GM06990 (cell line): Measurements from ENCODE around the gene KLF4.

Experiments
- DNase-seq: peaks from one replicate; pipeline ENCODE4 v3.0.0-alpha.2; 2011; ENCODE audit not compliant: insufficient read length; ENCODE audit errors: extremely low read depth
- H3K27me3 ChIP-seq: replicated peaks from 2 replicates; pipeline ENCODE4 v1.6.0; 2011; ENCODE audit warnings: low read length; ENCODE audit not compliant: control insufficient read depth, insufficient read depth
- H3K36me3 ChIP-seq: 2 replicates; pipeline ENCODE4 v1.5.1; 2011; ENCODE audit warnings: low read length; ENCODE audit not compliant: control insufficient read depth, insufficient read depth
- H3K4me3 ChIP-seq: replicated peaks from 2 replicates; pipeline ENCODE4 v1.5.1; 2011; ENCODE audit warnings: low read depth, mild to moderate bottlenecking, control low read depth, low read length
- TF ChIP-seq, protein P1 (sequence below): IDR thresholded peaks from 2 replicates; pipeline ENCODE4 v1.5.1; 2011; ENCODE audit warnings: low read length, control low read depth, mild to moderate bottlenecking, inconsistent platforms; ENCODE audit not compliant: insufficient read depth, poor library complexity, severe bottlenecking

The KLF4 gene

GRCh38 chr9:107464516-107464915 lies 25.1 kb downstream of the KLF4 start:
- TF ChIP-seq, protein P1, sequence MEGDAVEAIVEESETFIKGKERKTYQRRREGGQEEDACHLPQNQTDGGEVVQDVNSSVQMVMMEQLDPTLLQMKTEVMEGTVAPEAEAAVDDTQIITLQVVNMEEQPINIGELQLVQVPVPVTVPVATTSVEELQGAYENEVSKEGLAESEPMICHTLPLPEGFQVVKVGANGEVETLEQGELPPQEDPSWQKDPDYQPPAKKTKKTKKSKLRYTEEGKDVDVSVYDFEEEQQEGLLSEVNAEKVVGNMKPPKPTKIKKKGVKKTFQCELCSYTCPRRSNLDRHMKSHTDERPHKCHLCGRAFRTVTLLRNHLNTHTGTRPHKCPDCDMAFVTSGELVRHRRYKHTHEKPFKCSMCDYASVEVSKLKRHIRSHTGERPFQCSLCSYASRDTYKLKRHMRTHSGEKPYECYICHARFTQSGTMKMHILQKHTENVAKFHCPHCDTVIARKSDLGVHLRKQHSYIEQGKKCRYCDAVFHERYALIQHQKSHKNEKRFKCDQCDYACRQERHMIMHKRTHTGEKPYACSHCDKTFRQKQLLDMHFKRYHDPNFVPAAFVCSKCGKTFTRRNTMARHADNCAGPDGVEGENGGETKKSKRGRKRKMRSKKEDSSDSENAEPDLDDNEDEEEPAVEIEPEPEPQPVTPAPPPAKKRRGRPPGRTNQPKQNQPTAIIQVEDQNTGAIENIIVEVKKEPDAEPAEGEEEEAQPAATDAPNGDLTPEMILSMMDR: no peak
- no peak for DNase-seq
- H3K4me3 ChIP-seq: no peak overlapping the region
- H3K27me3 ChIP-seq: peaks cover 5% of the 10 kb centered on the region
- H3K36me3 ChIP-seq: no peaks in the 10 kb centered on the region

GRCh38 chr9:107462691-107463090 lies 26.9 kb downstream of the KLF4 start:
- no peak overlapping the region for H3K4me3 ChIP-seq
- no peak for DNase-seq
- peaks cover 5% of the 10 kb centered on the region for H3K27me3 ChIP-seq
- no peaks in the 10 kb centered on the region for H3K36me3 ChIP-seq
- TF ChIP-seq, protein P1: no peak

GRCh38 chr9:107460153-107461023 lies 29.2 kb downstream of the KLF4 start:
- no peak for DNase-seq
- TF ChIP-seq, protein P1: no peak
- no peaks in the 10 kb centered on the region for H3K36me3 ChIP-seq
- no peak overlapping the region for H3K4me3 ChIP-seq
- peaks cover 3% of the 10 kb centered on the region for H3K27me3 ChIP-seq

GRCh38 chr9:107455425-107456135 lies 34.0 kb downstream of the KLF4 start:
- no peaks in the 10 kb centered on the region for H3K27me3 ChIP-seq
- TF ChIP-seq, protein P1: no peak
- DNase-seq: no peak

GRCh38 chr9:107453479-107453878 lies 36.1 kb downstream of the KLF4 start:
- H3K36me3 ChIP-seq: no peaks in the 10 kb centered on the region
- H3K4me3 ChIP-seq: no peak overlapping the region
- TF ChIP-seq, protein P1: no peak
- no peaks in the 10 kb centered on the region for H3K27me3 ChIP-seq
- DNase-seq: no peak

More at GRCh38 chr9:107455425-107456135, 34.0 kb downstream of the KLF4 start:
- no peak overlapping the region for H3K4me3 ChIP-seq
- no peaks in the 10 kb centered on the region for H3K36me3 ChIP-seq
